ENCODE measurements around the gene ZNFX1.

DNA sequence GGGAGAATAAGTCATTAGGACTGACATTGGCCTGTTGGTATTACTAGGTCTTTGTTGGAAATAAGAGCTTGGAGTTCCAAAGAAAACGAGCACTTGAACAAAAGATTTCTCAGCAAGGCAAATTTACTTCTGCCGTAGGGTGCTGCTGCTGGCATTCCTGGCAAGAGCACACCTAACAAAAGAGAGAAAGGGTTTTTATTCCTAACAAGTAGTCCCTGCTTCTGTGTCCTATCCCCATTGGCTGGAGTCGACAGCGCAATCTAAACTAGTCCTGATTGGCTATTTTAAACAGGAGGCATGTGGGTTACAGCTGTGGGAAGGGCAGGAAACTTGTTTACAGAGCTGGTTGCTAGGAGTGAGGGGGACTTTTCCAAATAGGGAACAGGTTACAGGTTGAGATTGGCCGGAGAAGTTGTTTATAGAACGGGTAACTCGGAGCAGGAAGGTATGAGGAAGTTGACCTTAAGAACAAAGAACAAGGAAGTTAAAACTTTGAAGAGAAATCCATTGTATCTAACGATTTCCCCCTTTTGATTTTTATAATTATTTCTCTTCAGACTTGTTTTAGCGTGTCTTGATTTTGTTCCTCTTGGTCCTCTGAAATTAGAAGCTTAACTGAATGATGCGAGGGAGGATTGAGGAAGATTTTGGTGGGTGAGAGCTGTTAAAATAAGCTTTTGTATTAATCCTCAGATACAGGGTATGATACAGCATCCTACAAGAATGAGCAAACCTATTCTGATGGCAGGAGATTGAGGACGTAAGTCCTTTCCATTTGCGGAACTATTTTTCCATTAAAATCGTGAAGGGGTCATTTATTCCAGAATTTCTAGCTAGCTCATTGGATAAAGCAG is 3.4 kb upstream of the ZNFX1 start:
- TF ChIP-seq, protein P1, sequence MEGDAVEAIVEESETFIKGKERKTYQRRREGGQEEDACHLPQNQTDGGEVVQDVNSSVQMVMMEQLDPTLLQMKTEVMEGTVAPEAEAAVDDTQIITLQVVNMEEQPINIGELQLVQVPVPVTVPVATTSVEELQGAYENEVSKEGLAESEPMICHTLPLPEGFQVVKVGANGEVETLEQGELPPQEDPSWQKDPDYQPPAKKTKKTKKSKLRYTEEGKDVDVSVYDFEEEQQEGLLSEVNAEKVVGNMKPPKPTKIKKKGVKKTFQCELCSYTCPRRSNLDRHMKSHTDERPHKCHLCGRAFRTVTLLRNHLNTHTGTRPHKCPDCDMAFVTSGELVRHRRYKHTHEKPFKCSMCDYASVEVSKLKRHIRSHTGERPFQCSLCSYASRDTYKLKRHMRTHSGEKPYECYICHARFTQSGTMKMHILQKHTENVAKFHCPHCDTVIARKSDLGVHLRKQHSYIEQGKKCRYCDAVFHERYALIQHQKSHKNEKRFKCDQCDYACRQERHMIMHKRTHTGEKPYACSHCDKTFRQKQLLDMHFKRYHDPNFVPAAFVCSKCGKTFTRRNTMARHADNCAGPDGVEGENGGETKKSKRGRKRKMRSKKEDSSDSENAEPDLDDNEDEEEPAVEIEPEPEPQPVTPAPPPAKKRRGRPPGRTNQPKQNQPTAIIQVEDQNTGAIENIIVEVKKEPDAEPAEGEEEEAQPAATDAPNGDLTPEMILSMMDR (IDR thresholded peaks at IDR 0.05), result no peak
- no peak for TF ChIP-seq POLR2A (IDR thresholded peaks at IDR 0.05)
- TF ChIP-seq EP300 (IDR thresholded peaks at IDR 0.05), result no peak
- TF ChIP-seq POLR2AphosphoS5 (IDR thresholded peaks at IDR 0.05), result no peak
